IMR-90 (cell line): ENCODE measurements around the gene GCH1.

Experiments
- CTCF ChIP-seq: conservative IDR thresholded peaks from 2 replicates; pipeline ENCODE4 v1.5.1; 2012; ENCODE audit warnings: mild to moderate bottlenecking, low read depth, low read length, improper control_type of control experiment
- NFE2L2 ChIP-seq: fragments of 150-350 bp; IDR thresholded peaks from 2 replicates; pipeline ENCODE4 v1.6.1; 2016; ENCODE audit warnings: low read depth, mild to moderate bottlenecking, low read length
- POLR2A ChIP-seq: IDR thresholded peaks from 2 replicates; pipeline ENCODE4 v1.6.1; 2012; ENCODE audit warnings: mild to moderate bottlenecking, low read depth, low read length
- RFX5 ChIP-seq: IDR thresholded peaks from 2 replicates; pipeline ENCODE4 v1.8.0; 2012; ENCODE audit warnings: low read depth, mild to moderate bottlenecking, low read length, moderate library complexity
- SMC3 ChIP-seq: fragments of 150-350 bp; IDR thresholded peaks from 2 replicates; pipeline ENCODE4 v1.6.1; 2016; ENCODE audit warnings: low read depth, mild to moderate bottlenecking, antibody characterized with exemption, low read length, moderate library complexity

DNA sequence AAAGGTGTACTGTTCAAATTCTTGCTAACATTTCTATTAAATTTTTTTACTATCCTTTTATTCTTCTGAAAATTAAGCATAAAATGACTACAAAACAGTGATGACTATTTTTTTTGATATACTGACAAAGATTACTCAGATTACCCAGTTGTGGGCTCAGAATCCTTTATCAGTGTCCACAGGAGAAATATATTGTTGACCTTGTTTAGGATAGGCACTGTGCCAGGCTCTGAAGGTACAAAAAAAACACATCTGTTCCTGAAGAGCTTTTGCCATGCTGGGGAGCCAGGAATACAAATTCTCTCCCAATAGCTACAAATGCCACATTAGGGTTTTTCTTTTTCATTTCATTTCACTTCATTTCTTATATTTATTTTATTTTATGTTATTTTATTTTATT is 26.9 kb upstream of the GCH1 start:
- TF ChIP-seq CTCF (no peak), SMC3 (no peak), RFX5 (no peak), POLR2A (no peak), NFE2L2 (no peak)
